GM12872 (cell line): ENCODE results near the gene IL17RE.

ENCODE experiments used
- CTCF ChIP-seq: IDR thresholded peaks from 3 replicates; pipeline ENCODE4 v1.5.1; 2011; ENCODE audit warnings: low read depth, mild to moderate bottlenecking, low read length, moderate library complexity; ENCODE audit not compliant: insufficient read depth

Gene IL17RE

GRCh38 chr3:9947025-9947995 lies 44.7 kb downstream of the IL17RE start:
- TF ChIP-seq CTCF, result no peak

GRCh38 chr3:9948586-9948985 lies 45.9 kb downstream of the IL17RE start:
- TF ChIP-seq CTCF, result no peak

GRCh38 chr3:9949115-9949514 lies 46.5 kb downstream of the IL17RE start:
- no peak for TF ChIP-seq CTCF

GRCh38 chr3:9949626-9950025 lies 47.0 kb downstream of the IL17RE start:
- no peak for TF ChIP-seq CTCF

- no peak for TF ChIP-seq CTCF
Observed at GRCh38 chr3:9951126-9951525, 48.5 kb downstream of the IL17RE start.

GRCh38 chr3:9951598-9951961 lies 48.9 kb downstream of the IL17RE start:
- TF ChIP-seq CTCF, result no peak

GRCh38 chr3:9951962-9952805 lies 49.5 kb downstream of the IL17RE start, which contains the start of gene PRRT3:
Gene PRRT3, minus strand, starts transcription at chr3:9952408. Its CDS starts 2,293 bp downstream, at chr3:9950115.
- no peak for TF ChIP-seq CTCF
